ENCODE measurements around the gene ENTR1. TPM values are rescaled to one million over a fixed set of nuclear protein-coding genes. Genes with fewer than 3 reads are reported as not detected.
"Not testable (repeated sequence)": the region's sequence is repeated elsewhere in the genome, so short reads cannot be mapped to it uniquely, and the experiment has no call there.

The ENTR1 gene
- total RNA-seq, 2 experiments from 2014 or later, result 85.7 to 91.6 TPM

DNA sequence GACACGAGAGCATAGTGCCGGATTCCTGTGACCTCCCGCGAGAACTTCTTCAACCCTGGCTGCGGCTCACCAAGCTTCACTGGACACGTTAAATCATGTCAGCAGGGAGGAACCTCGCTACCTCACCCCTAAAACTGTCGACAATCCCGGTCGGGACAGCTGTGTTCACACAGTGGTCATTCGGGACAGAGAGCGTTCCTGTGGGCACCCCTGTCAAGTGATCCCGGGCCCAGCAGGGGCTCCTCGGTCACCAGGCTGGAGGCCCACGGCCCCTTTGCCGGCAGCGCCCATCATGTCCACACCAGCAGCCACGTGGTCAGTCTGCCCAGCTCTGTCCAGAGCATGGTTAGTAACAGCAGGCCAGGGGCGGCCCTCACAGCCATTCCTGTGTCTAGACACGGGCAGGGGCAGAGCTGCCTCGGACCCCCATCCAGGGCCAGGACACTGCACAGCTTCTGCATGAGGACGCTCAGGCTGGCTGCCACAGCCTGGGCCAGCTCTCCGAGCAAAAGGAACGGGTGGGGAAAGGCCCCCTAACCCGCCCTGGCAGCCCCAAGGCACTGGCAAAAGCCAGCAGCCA is 25.7 kb upstream of the ENTR1 start:
- Mint-ChIP-seq H3K36me3 (ENCODE audit: low read depth) (no peaks in the 10 kb centered on the region), H3K9me3 (no peaks in the 10 kb centered on the region), H3K4me1 (ENCODE audit: low read depth) (peaks cover 23% of the 10 kb centered on the region), H3K4me3 (no peak overlapping the region), H3K27me3 (ENCODE audit: low read depth) (no peaks in the 10 kb centered on the region), H3K27ac (no peak overlapping the region)
- CTCF ChIA-PET, result no interaction called here
- intact Hi-C loops (cut with micrococcal nuclease), result no loop called here
- DNase-seq, result no peak

- intact Hi-C loops (cut with micrococcal nuclease), result no loop called here
- CTCF ChIA-PET, result no interaction called here
- H3K27me3 Mint-ChIP-seq (ENCODE audit: low read depth), result no peaks in the 10 kb centered on the region
Measured at GRCh38 chr9:136434580-136435169, 24.3 kb upstream of the ENTR1 start.

DNA sequence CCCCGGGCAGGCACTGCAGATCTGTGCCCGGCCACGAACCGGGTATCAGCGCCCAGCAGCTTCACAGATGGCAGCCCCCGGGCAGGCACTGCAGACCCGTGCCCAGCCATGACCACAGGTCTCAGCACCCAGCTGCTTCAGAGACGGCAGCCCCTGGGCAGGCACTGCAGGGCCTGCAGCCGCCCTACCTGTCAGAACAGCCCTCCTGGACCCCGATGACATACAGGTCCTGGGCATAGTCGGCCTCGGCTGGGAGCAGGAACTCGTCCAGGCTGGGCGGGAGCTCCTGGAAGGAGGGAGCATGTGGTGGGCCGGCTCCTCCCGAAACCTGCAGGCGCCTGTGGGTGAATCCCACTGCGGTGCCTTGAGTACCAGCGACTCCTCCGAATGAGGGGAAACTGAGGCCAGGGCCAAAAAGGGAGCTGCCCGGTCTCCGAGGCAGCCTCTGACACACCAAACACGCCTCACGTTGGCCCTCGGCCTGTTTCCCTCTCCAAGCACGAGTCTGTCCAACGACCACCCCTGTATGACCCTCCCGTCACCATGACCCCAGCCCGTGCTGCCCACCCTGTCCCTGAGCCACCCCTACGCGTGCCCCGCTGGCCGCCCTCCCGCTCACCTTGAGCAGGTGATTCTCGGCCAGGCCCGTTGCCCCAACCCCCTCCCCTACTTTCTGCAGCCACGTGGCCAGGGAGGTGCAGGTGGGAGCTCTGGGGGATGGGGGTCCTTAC is 23.6 kb upstream of the ENTR1 start:
- CTCF ChIA-PET, result interaction anchor here (0.6 kb wide), 1 partner anchor 10 kb away, joined by 3 read pairs; no protein-coding TSS in a partner anchor
- DNase-seq, result no peak
- Mint-ChIP-seq H3K27me3 (ENCODE audit: low read depth) (no peaks in the 10 kb centered on the region), H3K4me3 (no peak overlapping the region), H3K27ac (no peak overlapping the region), H3K4me1 (ENCODE audit: low read depth) (peaks cover 19% of the 10 kb centered on the region), H3K9me3 (no peaks in the 10 kb centered on the region), H3K36me3 (ENCODE audit: low read depth) (peaks cover 2% of the 10 kb centered on the region)
- intact Hi-C loops (cut with micrococcal nuclease), result no loop called here

More at GRCh38 chr9:136434580-136435169, 24.3 kb upstream of the ENTR1 start:
- no peak for DNase-seq
- H3K4me1 Mint-ChIP-seq (ENCODE audit: low read depth), result peaks cover 19% of the 10 kb centered on the region
- no peak overlapping the region for H3K4me3 Mint-ChIP-seq
- H3K27ac Mint-ChIP-seq, result no peak overlapping the region
- peaks cover 2% of the 10 kb centered on the region for H3K36me3 Mint-ChIP-seq (ENCODE audit: low read depth)
- no peaks in the 10 kb centered on the region for H3K9me3 Mint-ChIP-seq

DNA sequence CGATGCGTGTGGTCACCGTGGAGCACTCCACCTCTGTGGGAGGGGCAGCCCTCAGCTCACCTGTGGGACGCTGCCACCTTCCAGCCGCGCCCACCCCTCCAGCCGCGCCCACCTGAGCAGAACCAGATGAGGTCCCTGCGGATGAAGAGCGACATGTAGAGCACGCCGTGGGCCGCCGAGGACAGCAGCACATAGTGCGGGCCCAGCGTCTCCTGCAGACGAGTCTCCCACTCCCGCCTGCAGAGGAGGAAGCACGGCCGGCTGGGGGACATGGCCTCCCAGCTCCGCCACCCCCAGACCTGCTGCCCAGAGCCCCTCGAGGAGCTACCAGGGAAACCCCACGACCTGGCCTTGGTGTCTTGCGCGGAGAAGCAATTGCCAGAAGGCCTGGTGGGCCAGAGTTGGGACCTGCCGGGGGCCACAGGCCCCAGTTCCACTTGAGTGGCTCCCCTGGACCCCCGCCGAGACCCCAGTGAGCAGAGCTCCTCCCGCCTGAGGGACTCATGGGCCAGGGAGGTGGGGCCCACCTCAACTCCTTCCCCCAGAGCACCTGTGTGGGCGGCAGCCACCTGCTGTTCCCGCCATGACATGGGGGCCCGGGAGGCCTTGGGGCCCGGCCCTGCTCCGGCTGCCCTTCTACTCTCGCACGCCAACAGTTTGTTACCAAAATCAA is 22.8 kb upstream of the ENTR1 start:
- intact Hi-C loops (cut with micrococcal nuclease), result no loop called here

GRCh38 chr9:136432591-136432990 is 22.2 kb upstream of the ENTR1 start:
- Mint-ChIP-seq H3K27me3 (ENCODE audit: low read depth) (no peaks in the 10 kb centered on the region), H3K4me3 (no peak overlapping the region), H3K27ac (no peak overlapping the region), H3K36me3 (ENCODE audit: low read depth) (peaks cover 2% of the 10 kb centered on the region), H3K4me1 (ENCODE audit: low read depth) (peaks cover 10% of the 10 kb centered on the region), H3K9me3 (no peaks in the 10 kb centered on the region)
- CTCF ChIA-PET, result no interaction called here
- intact Hi-C loops (cut with micrococcal nuclease), result no loop called here
- DNase-seq, result no peak

More for the DNA sequence above, 22.8 kb upstream of the ENTR1 start:
- peaks cover 2% of the 10 kb centered on the region for H3K36me3 Mint-ChIP-seq (ENCODE audit: low read depth)
- no peaks in the 10 kb centered on the region for H3K9me3 Mint-ChIP-seq
- no peak overlapping the region for H3K27ac Mint-ChIP-seq
- CTCF ChIA-PET, result interaction anchor here (0.6 kb wide), 1 partner anchor 11 kb away, joined by 3 read pairs; no protein-coding TSS in a partner anchor
- no peaks in the 10 kb centered on the region for H3K27me3 Mint-ChIP-seq (ENCODE audit: low read depth)
- no peak overlapping the region for H3K4me3 Mint-ChIP-seq
- peaks cover 16% of the 10 kb centered on the region for H3K4me1 Mint-ChIP-seq (ENCODE audit: low read depth)
- DNase-seq, result no peak

GRCh38 chr9:136431782-136432350 is 21.5 kb upstream of the ENTR1 start:
- intact Hi-C loops (cut with micrococcal nuclease), result no loop called here
- H3K27me3 Mint-ChIP-seq (ENCODE audit: low read depth), result no peaks in the 10 kb centered on the region
- no peak for DNase-seq
- peaks cover 2% of the 10 kb centered on the region for H3K36me3 Mint-ChIP-seq (ENCODE audit: low read depth)
- H3K4me3 Mint-ChIP-seq, result no peak overlapping the region
- no peaks in the 10 kb centered on the region for H3K9me3 Mint-ChIP-seq
- CTCF ChIA-PET, result no interaction called here
- H3K27ac Mint-ChIP-seq, result no peak overlapping the region
- H3K4me1 Mint-ChIP-seq (ENCODE audit: low read depth), result peaks cover 3% of the 10 kb centered on the region

DNA sequence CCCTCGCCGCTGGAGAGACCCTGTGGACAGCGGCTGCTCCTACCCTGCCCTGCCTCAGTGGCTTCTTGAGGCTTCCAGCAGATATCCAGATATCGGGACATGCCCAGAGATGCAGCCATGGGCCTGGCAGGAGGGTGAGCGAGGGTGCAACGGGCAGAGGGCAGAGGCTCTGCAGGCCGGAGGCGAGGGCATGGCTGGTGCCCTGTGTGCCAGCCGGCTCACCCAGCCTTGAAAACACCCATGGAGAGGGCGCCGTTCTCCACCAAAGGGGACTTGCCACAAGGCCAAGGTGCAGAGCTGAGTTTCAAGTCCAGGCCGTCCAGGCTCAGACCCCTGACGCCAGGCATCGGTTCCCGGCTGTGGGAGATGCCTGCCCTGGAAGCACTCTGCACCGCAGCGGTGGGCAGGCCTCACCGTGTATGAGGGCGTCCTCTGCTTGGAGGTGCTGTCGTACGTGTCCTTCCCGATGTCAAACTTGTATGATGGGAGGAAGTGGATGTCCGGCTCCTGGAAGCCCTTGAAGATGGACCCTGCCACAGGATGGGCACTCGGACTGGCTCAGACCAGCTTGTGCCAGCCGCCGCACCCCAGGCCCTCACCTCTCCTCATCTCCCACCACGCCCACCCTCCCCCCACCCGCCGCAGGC is 20.3 kb upstream of the ENTR1 start:
- CTCF ChIA-PET, result no interaction called here
- intact Hi-C loops (cut with micrococcal nuclease), result no loop called here
- no peak for DNase-seq
- Mint-ChIP-seq H3K27ac (no peak overlapping the region), H3K36me3 (ENCODE audit: low read depth) (peaks cover 2% of the 10 kb centered on the region), H3K4me1 (ENCODE audit: low read depth) (no peaks in the 10 kb centered on the region), H3K27me3 (ENCODE audit: low read depth) (no peaks in the 10 kb centered on the region), H3K9me3 (no peaks in the 10 kb centered on the region), H3K4me3 (no peak overlapping the region)

- Mint-ChIP-seq H3K27me3 (ENCODE audit: low read depth) (no peaks in the 10 kb centered on the region), H3K27ac (no peak overlapping the region), H3K4me3 (no peak overlapping the region), H3K36me3 (ENCODE audit: low read depth) (peaks cover 4% of the 10 kb centered on the region), H3K9me3 (no peaks in the 10 kb centered on the region), H3K4me1 (ENCODE audit: low read depth) (no peaks in the 10 kb centered on the region)
- no peak for DNase-seq
- CTCF ChIA-PET, result no interaction called here
- intact Hi-C loops (cut with micrococcal nuclease), result no loop called here
Measured at GRCh38 chr9:136429683-136430491, 19.5 kb upstream of the ENTR1 start.

DNA sequence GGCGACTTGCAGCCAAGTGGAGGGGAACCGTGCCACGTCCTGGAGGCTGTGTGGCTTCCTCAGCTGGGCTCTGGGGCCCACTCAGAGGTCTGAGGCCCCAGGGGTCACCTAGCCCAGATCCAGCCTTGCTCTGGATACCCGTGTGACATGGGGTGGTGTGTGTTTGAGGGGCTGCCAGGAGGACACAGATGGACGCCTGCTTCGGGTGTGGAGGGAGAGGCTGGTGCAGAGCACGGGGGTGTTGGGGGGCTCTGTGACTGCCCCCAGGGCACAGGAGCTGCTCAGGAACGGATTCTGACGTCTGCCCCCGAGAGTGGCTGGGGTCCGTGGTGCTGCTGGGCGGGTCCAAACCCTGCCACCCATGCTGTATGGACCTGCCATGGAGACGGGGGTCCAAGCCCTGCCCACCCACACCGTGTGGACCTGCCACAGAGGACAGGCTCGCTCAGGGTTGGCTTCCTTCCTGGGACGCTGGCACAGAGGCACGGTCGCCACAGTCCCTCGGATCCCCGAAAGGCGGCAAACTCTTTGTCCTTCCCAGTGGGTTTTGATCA is 18.7 kb upstream of the ENTR1 start:
- no peaks in the 10 kb centered on the region for H3K27me3 Mint-ChIP-seq (ENCODE audit: low read depth)
- peaks cover 5% of the 10 kb centered on the region for H3K36me3 Mint-ChIP-seq (ENCODE audit: low read depth)
- H3K4me1 Mint-ChIP-seq (ENCODE audit: low read depth), result no peaks in the 10 kb centered on the region
- H3K4me3 Mint-ChIP-seq, result no peak overlapping the region
- no peaks in the 10 kb centered on the region for H3K9me3 Mint-ChIP-seq
- no peak for DNase-seq
- intact Hi-C loops (cut with micrococcal nuclease), result no loop called here
- CTCF ChIA-PET, result no interaction called here
- H3K27ac Mint-ChIP-seq, result no peak overlapping the region

DNA sequence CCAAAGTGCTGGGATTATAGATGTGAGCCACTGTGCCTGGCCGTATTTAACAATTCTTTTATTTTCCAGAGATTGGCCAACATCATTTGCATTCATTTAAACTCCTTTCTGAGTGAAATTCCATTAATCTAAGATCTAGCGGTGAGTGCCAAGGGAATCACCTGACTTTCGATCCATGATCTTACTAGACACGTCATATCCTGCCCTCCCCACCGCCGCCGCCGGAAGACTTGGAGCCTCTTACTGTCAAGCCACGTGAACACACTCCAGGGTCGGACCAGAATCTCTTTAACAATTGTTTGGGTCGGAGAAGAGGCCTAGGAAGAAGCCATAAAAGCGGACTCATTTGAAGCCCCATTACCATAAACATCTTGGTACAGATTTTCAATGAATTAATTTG is 16.4 kb upstream of the ENTR1 start:
- H3K4me1 Mint-ChIP-seq (ENCODE audit: low read depth), result no peaks in the 10 kb centered on the region
- DNase-seq, result no peak
- no peak overlapping the region for H3K27ac Mint-ChIP-seq
- no peaks in the 10 kb centered on the region for H3K27me3 Mint-ChIP-seq (ENCODE audit: low read depth)
- H3K4me3 Mint-ChIP-seq, result no peak overlapping the region
- CTCF ChIA-PET, result interaction anchor here (0.6 to 2.0 kb wide), 2 partner anchors 14 to 28 kb away, joined by 3 to 5 read pairs; no protein-coding TSS in a partner anchor
- peaks cover 14% of the 10 kb centered on the region for H3K36me3 Mint-ChIP-seq (ENCODE audit: low read depth)
- intact Hi-C loops (cut with micrococcal nuclease), result no loop called here
- no peaks in the 10 kb centered on the region for H3K9me3 Mint-ChIP-seq

DNA sequence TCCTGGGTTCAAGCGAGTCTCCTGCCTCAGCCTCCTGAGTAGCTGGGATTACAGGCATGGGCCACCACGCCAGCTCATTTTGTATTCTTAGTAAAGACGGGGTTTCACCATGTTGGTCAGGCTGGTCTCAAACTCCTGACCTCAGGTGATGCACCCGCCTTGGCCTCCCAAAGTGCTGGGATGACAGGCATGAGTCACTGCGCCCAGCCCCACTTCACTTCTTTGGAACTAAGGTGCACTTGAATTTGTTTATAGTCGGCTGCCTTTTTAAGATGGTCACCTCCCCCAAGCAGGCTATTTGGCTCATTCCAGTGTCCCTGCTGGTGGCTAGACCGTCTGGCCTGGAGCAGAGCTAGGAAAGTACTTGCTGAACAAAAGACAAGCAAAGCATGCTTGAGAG is 15.0 kb upstream of the ENTR1 start:
- H3K4me3 Mint-ChIP-seq; intact Hi-C loops (cut with micrococcal nuclease); DNase-seq; H3K27me3 Mint-ChIP-seq (ENCODE audit: low read depth); H3K27ac Mint-ChIP-seq; H3K9me3 Mint-ChIP-seq; H3K4me1 Mint-ChIP-seq (ENCODE audit: low read depth): not testable (repeated sequence)
- CTCF ChIA-PET, result interaction anchor here (2.0 kb wide), 1 partner anchor 15 kb away, joined by 5 read pairs; no protein-coding TSS in a partner anchor
- peaks cover 18% of the 10 kb centered on the region for H3K36me3 Mint-ChIP-seq (ENCODE audit: low read depth)

Measured in activated naive CD4-positive, alpha-beta T cell treated with anti-CD3 and anti-CD28 coated beads for 36 hours (primary cell).